Neural crest cell (in vitro differentiated cells): ENCODE results near the gene HSPA12A. TPM values are rescaled to one million over a fixed set of nuclear protein-coding genes. Genes with fewer than 3 reads are reported as not detected.

ENCODE experiments used
- DNase-seq: peaks from one replicate; pipeline ENCODE4 v3.0.0; 2021; ENCODE audit warnings: low read depth, mixed read lengths, low spot score
- H3K27ac Mint-ChIP-seq: one replicate; pipeline ENCODE4 v1.8.0; 2021; ENCODE audit warnings: mild to moderate bottlenecking, mixed read lengths; ENCODE audit not compliant: unreplicated experiment
- H3K27me3 Mint-ChIP-seq: 2 replicates; pipeline ENCODE4 v1.8.0; 2021; ENCODE audit warnings: low read depth, mild to moderate bottlenecking, mixed read lengths
- H3K36me3 Mint-ChIP-seq: 2 replicates; pipeline ENCODE4 v1.8.0; 2021; ENCODE audit warnings: low read depth, mild to moderate bottlenecking, mixed read lengths
- H3K4me1 Mint-ChIP-seq: 2 replicates; pipeline ENCODE4 v1.8.0; 2021; ENCODE audit warnings: mixed read lengths
- H3K4me3 Mint-ChIP-seq: one replicate; pipeline ENCODE4 v1.8.0; 2021; ENCODE audit warnings: mild to moderate bottlenecking, mixed read lengths
- H3K9me3 Mint-ChIP-seq: 2 replicates; pipeline ENCODE4 v1.8.0; 2021; ENCODE audit warnings: mixed read lengths
- CTCF ChIP-seq: fragments of 200-600 bp; sonication (generic); conservative IDR thresholded peaks from 2 replicates; pipeline ENCODE4 v1.5.0; 2021; ENCODE audit warnings: antibody characterized with exemption, mild to moderate bottlenecking
- total RNA-seq: library from RNA; stranded (reverse); gene quantifications from 2 replicates; pipeline ENCODE4 v1.2.1, GENCODE V29; 2021

Gene HSPA12A
- total RNA-seq, 1 donor from 2014 or later = 7.4 TPM

GRCh38 chr10:116676118-116676517, 66.2 kb downstream of the HSPA12A start:
- Mint-ChIP-seq H3K4me3 (no peak overlapping the region), H3K27me3 (no peaks in the 10 kb centered on the region), H3K36me3 (peaks cover 3% of the 10 kb centered on the region), H3K4me1 (peaks cover 14% of the 10 kb centered on the region), H3K27ac (no peak overlapping the region), H3K9me3 (no peaks in the 10 kb centered on the region)
- DNase-seq = no peak
- no peak for TF ChIP-seq CTCF

- no peak for DNase-seq
- Mint-ChIP-seq H3K36me3 (peaks cover 3% of the 10 kb centered on the region), H3K4me3 (no peak overlapping the region), H3K4me1 (peaks cover 21% of the 10 kb centered on the region), H3K27me3 (peaks cover 5% of the 10 kb centered on the region), H3K27ac (no peak overlapping the region), H3K9me3 (no peaks in the 10 kb centered on the region)
- TF ChIP-seq CTCF = no peak
Measured at GRCh38 chr10:116674901-116675423, 67.4 kb downstream of the HSPA12A start.

GRCh38 chr10:116673866-116674265, 68.5 kb downstream of the HSPA12A start:
- Mint-ChIP-seq H3K4me1 (peaks cover 27% of the 10 kb centered on the region), H3K27me3 (peaks cover 9% of the 10 kb centered on the region), H3K9me3 (no peaks in the 10 kb centered on the region), H3K27ac (no peak overlapping the region), H3K36me3 (peaks cover 3% of the 10 kb centered on the region), H3K4me3 (no peak overlapping the region)
- TF ChIP-seq CTCF = no peak
- DNase-seq = no peak

GRCh38 chr10:116672891-116673290, 69.5 kb downstream of the HSPA12A start:
- H3K36me3 Mint-ChIP-seq = peaks cover 3% of the 10 kb centered on the region
- H3K9me3 Mint-ChIP-seq = no peaks in the 10 kb centered on the region
- DNase-seq = no peak
- H3K27me3 Mint-ChIP-seq = peaks cover 9% of the 10 kb centered on the region
- no peak overlapping the region for H3K4me3 Mint-ChIP-seq
- peaks cover 27% of the 10 kb centered on the region for H3K4me1 Mint-ChIP-seq
- H3K27ac Mint-ChIP-seq = no peak overlapping the region
- no peak for TF ChIP-seq CTCF

GRCh38 chr10:116671274-116671926, 71.0 kb downstream of the HSPA12A start:
- Mint-ChIP-seq H3K36me3 (peaks cover 7% of the 10 kb centered on the region), H3K9me3 (peaks cover 3% of the 10 kb centered on the region), H3K4me1 (peaks cover 34% of the 10 kb centered on the region), H3K27me3 (peaks cover 9% of the 10 kb centered on the region), H3K27ac (no peak overlapping the region), H3K4me3 (no peak overlapping the region)
- TF ChIP-seq CTCF = no peak
- no peak for DNase-seq
